Rectal smooth muscle tissue (tissue), 1 donor: ENCODE results near the gene PRPH.
A peak's percentile ranks its signal among the peaks of the same experiment; 100 is the strongest.

Experiments used
- H3K27ac ChIP-seq: one replicate; pipeline ENCODE4 v1.7.0; 2013; ENCODE audit warnings: low read depth, low read length, inconsistent platforms
- H3K27me3 ChIP-seq: one replicate; pipeline ENCODE4 v1.7.0; 2013; ENCODE audit warnings: low read length; ENCODE audit not compliant: control insufficient read depth, insufficient read depth
- H3K36me3 ChIP-seq: one replicate; pipeline ENCODE4 v1.7.0; 2013; ENCODE audit warnings: low read length; ENCODE audit not compliant: control insufficient read depth, insufficient read depth
- H3K4me1 ChIP-seq: one replicate; pipeline ENCODE4 v1.7.0; 2013; ENCODE audit warnings: low read length; ENCODE audit not compliant: control insufficient read depth, insufficient read depth
- H3K4me3 ChIP-seq: one replicate; pipeline ENCODE4 v1.7.0; 2013; ENCODE audit warnings: low read length
- H3K9ac ChIP-seq: one replicate; pipeline ENCODE4 v1.7.0; 2013; ENCODE audit warnings: low read length

The PRPH gene

GRCh38 chr12:49322708-49323523, 28.0 kb downstream of the PRPH start, which contains the start of gene TROAP:
TROAP (plus strand) TSS chr12:49323255; CDS start chr12:49323609, 354 bp downstream.
- Histone ChIP-seq H3K36me3 (no peaks in the 10 kb centered on the region), H3K27me3 (no peaks in the 10 kb centered on the region), H3K27ac (peak within 1 kb of the TSS; percentile 56), H3K4me3 (peak within 1 kb of the TSS; percentile 83), H3K4me1 (peaks cover 9% of the 10 kb centered on the region), H3K9ac (no peak within 1 kb of the TSS)

- Histone ChIP-seq H3K27me3 (no peaks in the 10 kb centered on the region), H3K36me3 (no peaks in the 10 kb centered on the region), H3K4me3 (peak overlapping the region; percentile 83), H3K9ac (no peak overlapping the region), H3K4me1 (peaks cover 9% of the 10 kb centered on the region), H3K27ac (no peak overlapping the region)
These were observed 28.7 kb downstream of the PRPH start for GRCh38 chr12:49323524-49324097.

GRCh38 chr12:49325606-49326005, 30.7 kb downstream of the PRPH start:
- H3K4me1 ChIP-seq = peaks cover 9% of the 10 kb centered on the region
- no peak overlapping the region for H3K4me3 ChIP-seq
- no peaks in the 10 kb centered on the region for H3K27me3 ChIP-seq
- H3K36me3 ChIP-seq = no peaks in the 10 kb centered on the region
- H3K27ac ChIP-seq = no peak overlapping the region
- no peak overlapping the region for H3K9ac ChIP-seq

GRCh38 chr12:49327368-49327767, 32.4 kb downstream of the PRPH start:
- Histone ChIP-seq H3K4me1 (peaks cover 4% of the 10 kb centered on the region), H3K27me3 (no peaks in the 10 kb centered on the region), H3K27ac (no peak overlapping the region), H3K36me3 (no peaks in the 10 kb centered on the region), H3K4me3 (no peak overlapping the region), H3K9ac (no peak overlapping the region)

GRCh38 chr12:49327887-49328286, 32.9 kb downstream of the PRPH start:
- no peaks in the 10 kb centered on the region for H3K27me3 ChIP-seq
- H3K27ac ChIP-seq = no peak overlapping the region
- peaks cover 3% of the 10 kb centered on the region for H3K4me1 ChIP-seq
- no peak overlapping the region for H3K4me3 ChIP-seq
- no peaks in the 10 kb centered on the region for H3K36me3 ChIP-seq
- H3K9ac ChIP-seq = no peak overlapping the region

- no peaks in the 10 kb centered on the region for H3K27me3 ChIP-seq
- H3K4me3 ChIP-seq = no peak overlapping the region
- no peaks in the 10 kb centered on the region for H3K36me3 ChIP-seq
- H3K9ac ChIP-seq = no peak overlapping the region
- H3K27ac ChIP-seq = no peak overlapping the region
- H3K4me1 ChIP-seq = no peaks in the 10 kb centered on the region
These were observed 33.9 kb downstream of the PRPH start for GRCh38 chr12:49328816-49329215.

GRCh38 chr12:49330032-49330619, 35.2 kb downstream of the PRPH start:
- H3K27ac ChIP-seq = no peak overlapping the region
- H3K4me3 ChIP-seq = no peak overlapping the region
- H3K4me1 ChIP-seq = no peaks in the 10 kb centered on the region
- no peak overlapping the region for H3K9ac ChIP-seq
- H3K36me3 ChIP-seq = no peaks in the 10 kb centered on the region
- peaks cover 10% of the 10 kb centered on the region for H3K27me3 ChIP-seq

GRCh38 chr12:49330631-49331379, 35.9 kb downstream of the PRPH start:
- Histone ChIP-seq H3K27me3 (peaks cover 16% of the 10 kb centered on the region), H3K36me3 (no peaks in the 10 kb centered on the region), H3K4me1 (no peaks in the 10 kb centered on the region), H3K27ac (no peak overlapping the region), H3K4me3 (no peak overlapping the region), H3K9ac (no peak overlapping the region)

- Histone ChIP-seq H3K9ac (no peak overlapping the region), H3K4me3 (no peak overlapping the region), H3K27me3 (peaks cover 23% of the 10 kb centered on the region)
These were observed 36.7 kb downstream of the PRPH start for GRCh38 chr12:49331380-49332222.

GRCh38 chr12:49332441-49332861, 37.5 kb downstream of the PRPH start:
- Histone ChIP-seq H3K4me3 (no peak overlapping the region), H3K9ac (no peak overlapping the region), H3K36me3 (no peaks in the 10 kb centered on the region), H3K4me1 (peaks cover 2% of the 10 kb centered on the region), H3K27ac (no peak overlapping the region), H3K27me3 (peaks cover 30% of the 10 kb centered on the region)

More at GRCh38 chr12:49331380-49332222, 36.7 kb downstream of the PRPH start:
- Histone ChIP-seq H3K36me3 (no peaks in the 10 kb centered on the region), H3K4me1 (no peaks in the 10 kb centered on the region), H3K27ac (no peak overlapping the region)

GRCh38 chr12:49332891-49333371, 38.0 kb downstream of the PRPH start:
- H3K36me3 ChIP-seq = no peaks in the 10 kb centered on the region
- no peak overlapping the region for H3K4me3 ChIP-seq
- H3K4me1 ChIP-seq = peaks cover 2% of the 10 kb centered on the region
- no peak overlapping the region for H3K27ac ChIP-seq
- peaks cover 32% of the 10 kb centered on the region for H3K27me3 ChIP-seq
- H3K9ac ChIP-seq = no peak overlapping the region
